Measurements from ENCODE around the gene JAK3.
"Not testable (repeated sequence)": the region's sequence is repeated elsewhere in the genome, so short reads cannot be mapped to it uniquely, and the experiment has no call there.

JAK3 gene

GRCh38 chr19:17811681-17812080 is 36.1 kb downstream of the JAK3 start:
- H3K4me3 ChIP-seq (ENCODE audit: low read length) = no peak overlapping the region
- no peak for DNase-seq (ENCODE audit: low read depth)
- no peak for TF ChIP-seq CTCF (conservative IDR thresholded peaks at IDR 0.05; ENCODE audit: low read length)

GRCh38 chr19:17811103-17811502 is 36.7 kb downstream of the JAK3 start:
- no peak overlapping the region for H3K4me3 ChIP-seq (ENCODE audit: low read length)
- TF ChIP-seq CTCF (conservative IDR thresholded peaks at IDR 0.05; ENCODE audit: low read length) = no peak
- DNase-seq (ENCODE audit: low read depth) = no peak

GRCh38 chr19:17807731-17808316 is 40.0 kb downstream of the JAK3 start:
- DNase-seq (ENCODE audit: low read depth) = no peak
- TF ChIP-seq CTCF (conservative IDR thresholded peaks at IDR 0.05; ENCODE audit: low read length) = no peak
- H3K4me3 ChIP-seq (ENCODE audit: low read length) = no peak overlapping the region

GRCh38 chr19:17806945-17807344 is 40.8 kb downstream of the JAK3 start:
- DNase-seq (ENCODE audit: low read depth) = no peak
- H3K4me3 ChIP-seq (ENCODE audit: low read length) = no peak overlapping the region
- TF ChIP-seq CTCF (conservative IDR thresholded peaks at IDR 0.05; ENCODE audit: low read length) = no peak

GRCh38 chr19:17805427-17805826 is 42.4 kb downstream of the JAK3 start:
- H3K4me3 ChIP-seq (ENCODE audit: low read length) = no peak overlapping the region
- no peak for TF ChIP-seq CTCF (conservative IDR thresholded peaks at IDR 0.05; ENCODE audit: low read length)
- DNase-seq (ENCODE audit: low read depth) = no peak

- no peak for TF ChIP-seq CTCF (conservative IDR thresholded peaks at IDR 0.05; ENCODE audit: low read length)
- H3K4me3 ChIP-seq (ENCODE audit: low read length) = no peak overlapping the region
- DNase-seq (ENCODE audit: low read depth) = no peak
Measured at GRCh38 chr19:17803264-17803896, 44.4 kb downstream of the JAK3 start.

- H3K4me3 ChIP-seq (ENCODE audit: low read length) = no peak overlapping the region
- no peak for DNase-seq (ENCODE audit: low read depth)
- TF ChIP-seq CTCF (conservative IDR thresholded peaks at IDR 0.05; ENCODE audit: low read length) = no peak
Measured at GRCh38 chr19:17802137-17802858, 45.5 kb downstream of the JAK3 start.

GRCh38 chr19:17798599-17798998 is 49.2 kb downstream of the JAK3 start:
- DNase-seq (ENCODE audit: low read depth); H3K4me3 ChIP-seq (ENCODE audit: low read length): not testable (repeated sequence)

Measured in AG10803 (cell line).